Left cardiac atrium (tissue), 4 donors: Measurements from ENCODE around the gene CENPT. TPM values are rescaled to one million over a fixed set of nuclear protein-coding genes. Genes with fewer than 3 reads are reported as not detected.

Experiments used
- ATAC-seq, 2 donors: fragments of 200-7000 bp; cut with Tn5 transposase; one replicate each; pipeline ENCODE4 v1.9.1; 2020; ENCODE audit warnings: mild to moderate bottlenecking in 2 of 2, moderate library complexity in 2 of 2
- DNase-seq: peaks from one replicate; pipeline ENCODE4 v3.0.0-alpha.2; 2020
- intact Hi-C, 2 donors: fragments of 100-400 bp; cut with DNase I; formaldehyde crosslinking; loops; one replicate each; pipeline versions ENCODE4 v1.14.1 to v1.15.1; 2022 to 2023
- total RNA-seq, 2 donors: library from RNA; stranded (reverse); fragmentation: NEBNext Ultra II Directional; extraction: Animal tissue kit (Norgen Biotek cat#: 25700); gene quantifications; one replicate each; pipeline ENCODE4 v1.2.1, GENCODE V29; 2021
- donor health status: DM: no; HTN: yes; CAD: no.
- donor health status: DM: no; HTN: yes; CAD: no; lungs with severe emphysema.
- donor health status: DM: yes; HTN: yes; CAD: no.
- donor health status: Dilated cardiomyopathy.

CENPT gene
- total RNA-seq, 2 donors from 2014 or later, result 22.1 to 22.2 TPM

DNA sequence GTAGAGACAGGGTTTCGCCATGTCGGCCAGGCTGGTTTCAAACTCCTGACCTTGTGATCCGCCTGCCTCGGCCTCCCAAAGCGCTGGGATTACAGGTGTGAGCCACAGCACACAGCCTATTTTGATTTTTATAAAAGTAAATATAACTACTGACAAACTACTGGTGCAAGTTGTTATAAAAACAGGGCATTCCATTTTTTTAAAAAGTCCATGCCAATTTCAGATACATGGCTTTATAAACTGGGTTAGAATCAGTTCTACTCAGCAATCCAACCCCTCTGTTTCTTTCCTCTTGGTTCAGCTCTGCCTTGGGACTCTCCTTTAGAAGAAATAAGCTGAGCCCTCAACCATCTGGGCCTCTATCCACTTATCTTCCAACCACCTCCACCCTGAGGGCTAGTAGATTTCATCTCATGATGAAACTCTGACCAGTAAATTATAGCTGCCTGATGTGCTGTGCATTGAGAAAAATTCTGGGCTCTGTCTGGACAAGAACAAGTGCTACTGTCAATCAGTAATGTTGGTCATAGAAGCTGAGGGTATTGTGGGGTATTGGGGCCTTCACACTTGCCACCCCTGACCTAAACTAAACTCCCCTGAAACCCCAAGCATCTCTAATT, 51.3 kb downstream of the CENPT start:
- no peak for ATAC-seq
- no peak for DNase-seq
- intact Hi-C loops, result no loop called here

DNA sequence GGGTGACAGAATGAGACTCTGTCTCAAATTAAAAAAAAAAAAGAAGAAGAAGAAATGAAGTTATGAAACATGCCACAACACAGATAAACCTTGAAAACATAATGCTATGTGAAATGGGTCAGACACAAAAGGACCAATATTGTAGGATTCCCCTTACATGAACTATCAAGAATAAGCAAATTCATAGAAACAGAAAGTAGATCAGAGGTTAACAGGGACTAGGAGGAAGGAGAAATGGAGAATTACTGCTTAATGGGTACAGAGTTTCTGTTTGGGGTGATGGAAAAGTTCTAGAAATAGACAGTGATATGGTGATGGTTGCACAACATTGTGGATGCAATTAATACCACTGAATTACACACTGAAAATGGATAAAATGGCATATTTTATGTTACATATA, 57.4 kb downstream of the CENPT start:
- DNase-seq (no peak), ATAC-seq (no peak)
- intact Hi-C loops, result no loop called here

DNA sequence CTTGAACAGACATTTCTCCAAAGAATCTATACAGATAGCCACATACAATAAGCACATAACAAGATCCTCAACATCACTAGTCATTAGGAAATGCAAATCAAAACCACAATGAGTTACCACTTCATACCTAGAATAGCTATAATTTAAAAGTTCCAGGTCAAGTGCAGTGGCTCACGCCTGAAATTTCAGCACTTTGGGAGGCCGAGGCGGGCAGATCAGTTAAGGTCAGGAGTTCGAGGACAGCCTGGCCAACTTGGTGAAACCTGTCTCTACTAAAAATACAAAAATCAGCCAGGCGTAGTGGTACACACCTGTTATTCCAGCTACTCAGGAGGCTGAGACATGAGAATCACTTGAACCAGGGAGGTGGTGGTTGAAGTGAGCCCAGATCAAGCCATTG, 61.0 kb downstream of the CENPT start:
- intact Hi-C loops, result no loop called here
- no peak for DNase-seq
- ATAC-seq, result no peak

DNA sequence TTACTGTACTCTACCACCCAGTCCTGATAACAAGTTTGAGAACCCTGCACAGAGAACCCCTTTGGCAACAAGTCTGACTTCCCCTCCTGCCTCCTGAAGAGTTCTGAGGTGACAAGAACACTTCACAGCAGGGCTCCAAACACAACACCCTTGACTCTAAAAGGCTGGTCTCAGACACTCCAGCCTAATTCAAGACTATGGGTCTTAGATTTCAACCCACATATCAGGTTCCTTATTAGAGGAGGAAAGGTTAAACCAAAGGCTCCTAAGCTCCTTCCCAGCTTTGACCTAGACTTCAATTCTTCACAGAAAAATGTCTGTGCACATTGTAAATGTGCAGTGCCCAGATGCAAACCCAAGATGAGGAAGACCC, 64.2 kb downstream of the CENPT start:
- no peak for DNase-seq
- intact Hi-C loops, result no loop called here
- no peak for ATAC-seq

DNA sequence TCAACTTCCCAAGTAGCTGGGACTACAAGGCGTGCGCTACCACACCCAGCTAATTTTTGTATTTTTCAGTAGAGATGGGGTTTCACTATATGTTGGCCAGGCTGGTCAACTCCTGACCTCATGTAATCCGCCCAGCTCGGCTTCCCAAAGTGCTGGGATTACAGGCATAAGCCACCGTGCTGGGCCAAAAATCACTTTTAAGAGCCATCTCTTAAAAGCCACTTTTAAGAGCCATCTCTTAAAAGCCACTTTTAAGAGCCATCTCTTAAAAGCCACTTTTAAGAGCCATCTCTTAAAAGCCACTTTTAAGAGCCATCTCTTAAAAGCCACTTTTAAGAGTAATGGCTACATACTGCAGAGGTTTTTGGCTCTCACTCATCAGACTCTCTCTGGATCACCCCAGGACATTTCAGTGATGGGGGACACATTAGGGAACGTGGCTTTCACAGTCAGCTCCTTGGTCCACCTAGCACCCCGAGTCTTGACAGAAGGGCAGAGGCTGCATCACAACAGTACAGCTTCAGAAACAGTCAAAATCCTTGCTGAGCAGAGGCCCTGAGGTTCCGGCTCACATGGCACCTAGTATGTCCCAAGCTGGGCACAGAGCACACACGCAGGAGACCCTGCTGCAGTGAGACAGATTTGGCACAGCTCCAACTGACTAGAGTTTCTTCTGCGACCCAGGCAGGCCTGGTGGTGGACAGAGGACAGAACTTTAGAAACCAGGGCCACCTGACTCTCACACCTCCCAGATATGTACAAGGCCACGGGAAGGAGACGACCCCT, 64.7 kb downstream of the CENPT start:
- intact Hi-C loops, result no loop called here
- no peak for DNase-seq
- ATAC-seq, result no peak

DNA sequence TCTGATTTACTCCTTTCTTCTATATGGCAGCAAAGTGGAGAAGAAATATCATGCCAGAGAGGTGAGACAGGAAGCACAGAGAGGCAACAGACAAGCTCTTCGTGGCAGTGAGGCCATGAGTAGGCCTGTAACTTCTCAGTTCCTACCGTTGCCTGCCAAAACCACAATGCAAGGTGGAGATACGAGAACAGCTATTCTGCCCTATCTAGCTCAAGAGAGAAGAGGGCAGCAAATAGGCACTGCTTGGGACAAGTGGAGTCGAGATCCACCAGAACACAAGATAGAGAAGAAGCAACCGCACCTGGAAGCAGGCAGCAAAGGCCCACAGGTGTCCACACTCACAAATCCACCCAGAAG, 66.0 kb downstream of the CENPT start:
- ATAC-seq (no peak), DNase-seq (no peak)
- intact Hi-C loops, result no loop called here

DNA sequence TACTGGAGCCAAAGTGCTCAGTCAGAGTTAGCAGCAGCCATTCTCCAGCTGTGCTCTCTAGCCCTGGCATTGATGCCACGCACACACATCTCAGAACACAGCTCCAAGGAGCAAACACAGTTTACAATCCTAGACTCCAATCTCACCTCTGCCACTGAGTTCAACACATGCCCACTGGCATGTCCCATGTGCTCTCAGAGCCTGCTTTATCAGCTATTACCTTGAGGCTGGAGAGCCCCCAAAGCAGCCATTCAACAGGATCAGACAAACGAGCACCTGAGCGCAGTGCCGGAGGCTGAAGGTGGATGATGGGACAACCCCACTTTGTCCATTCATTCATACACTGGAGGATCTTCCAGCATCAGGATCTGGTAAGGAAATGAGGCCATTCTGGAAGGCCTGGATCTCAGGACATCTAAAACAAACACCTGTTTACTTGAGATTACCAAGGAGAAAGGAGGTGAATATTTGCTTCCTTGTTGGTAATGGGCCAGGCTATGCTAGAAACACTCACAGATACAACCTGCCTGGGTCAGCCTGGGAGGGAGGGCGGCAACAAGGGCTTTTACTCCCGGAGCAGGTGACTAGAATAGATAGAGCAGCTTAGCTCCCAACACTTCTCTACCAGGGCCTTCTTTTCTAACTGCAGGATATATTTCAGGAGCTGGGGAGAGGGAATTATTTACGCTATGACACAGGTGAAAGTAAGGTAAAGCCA, 66.5 kb downstream of the CENPT start:
- ATAC-seq (no peak), DNase-seq (no peak)
- intact Hi-C loops, result no loop called here

DNA sequence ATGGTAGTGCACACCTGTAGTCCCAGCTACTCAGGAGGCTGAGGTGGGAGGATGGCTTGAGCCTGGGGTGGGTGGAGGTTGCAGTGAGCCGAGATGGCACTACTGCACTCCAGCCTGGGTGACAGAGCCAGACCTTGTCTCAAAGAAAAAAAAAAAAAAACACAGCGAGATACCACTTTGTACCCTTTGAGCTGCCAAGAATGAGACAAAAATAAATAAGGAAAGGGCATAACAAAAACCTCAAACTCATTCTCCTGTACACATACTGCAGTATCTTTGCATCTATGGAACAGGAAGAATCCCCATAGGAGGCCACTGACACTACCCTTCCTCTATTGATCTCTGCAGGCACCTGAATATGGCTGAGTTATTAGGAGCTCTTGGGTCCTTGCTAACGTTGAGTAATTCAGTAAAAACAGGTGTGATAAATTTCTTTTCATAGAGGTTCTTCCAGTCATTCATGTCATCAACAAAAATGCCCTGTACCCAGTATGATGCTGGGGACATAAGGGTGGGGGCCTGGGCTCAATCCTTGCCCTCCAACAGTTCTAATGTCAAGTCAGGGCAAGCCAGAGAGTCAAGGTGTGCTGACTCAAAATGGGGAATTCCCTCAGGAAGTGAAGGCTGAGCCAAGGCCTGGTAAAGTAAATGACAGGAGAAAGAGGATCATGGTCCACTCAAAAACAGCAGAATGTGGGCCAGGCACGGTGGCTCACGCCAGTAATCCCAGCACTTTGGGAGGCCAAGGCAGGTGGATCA, 68.1 kb downstream of the CENPT start:
- DNase-seq (no peak), ATAC-seq (no peak)
- intact Hi-C loops, result no loop called here

Other genes with a start within 250 kb of the CENPT start
- 1 to 10 TPM; 1.1 to 1.2 TPM for gene CARMIL2, start 202.5 kb downstream of the CENPT start, total RNA-seq
- gene ACD, start 187.4 kb downstream of the CENPT start, total RNA-seq, result 10 to 100 TPM in 1 of 2 donors, 1 to 10 TPM in 1; 9.0 to 10.2 TPM
- 1 to 10 TPM; 2.5 to 4.8 TPM for gene PARD6A, start 186.7 kb downstream of the CENPT start, total RNA-seq
- gene ENKD1, start 180.9 kb downstream of the CENPT start, total RNA-seq, result 1 to 10 TPM; 7.6 to 9.6 TPM
- 1 to 10 TPM; 3.5 to 3.7 TPM for gene C16orf86, start 180.9 kb downstream of the CENPT start, total RNA-seq
- gene GFOD2, start 128.4 kb downstream of the CENPT start, total RNA-seq, result 10 to 100 TPM; 10.1 to 11.7 TPM
- gene RANBP10, start 41.1 kb downstream of the CENPT start, total RNA-seq, result 10 to 100 TPM; 10.9 to 14.3 TPM
- gene TSNAXIP1, start 40.8 kb downstream of the CENPT start, total RNA-seq, result under 1 TPM; 0.55 to 0.74 TPM
- gene THAP11, start 5.4 kb downstream of the CENPT start, total RNA-seq, result 10 to 100 TPM; 24.5 to 24.7 TPM
- 10 to 100 TPM; 59.8 to 73.9 TPM for gene NUTF2, start 760 bp downstream of the CENPT start, total RNA-seq
- 10 to 100 TPM; 23.3 to 31.5 TPM for gene EDC4, start 25.4 kb upstream of the CENPT start, total RNA-seq
- under 1 TPM in 1 of 2 donors, not detected in 1; 0.50 TPM for gene NRN1L, start 37.2 kb upstream of the CENPT start, total RNA-seq
- 10 to 100 TPM; 21.0 to 27.3 TPM for gene PSKH1, start 45.6 kb upstream of the CENPT start, total RNA-seq
- under 1 TPM; 0.76 to 0.97 TPM for gene CTRL, start 84.2 kb upstream of the CENPT start, total RNA-seq
- 10 to 100 TPM; 54.9 to 64.5 TPM for gene PSMB10, start 89.2 kb upstream of the CENPT start, total RNA-seq
- gene LCAT, start 96.4 kb upstream of the CENPT start, total RNA-seq, result 10 to 100 TPM; 12.8 to 22.6 TPM
- gene SLC12A4, start 120.9 kb upstream of the CENPT start, total RNA-seq, result 10 to 100 TPM; 52.0 to 98.2 TPM
- not detected for gene DPEP3, start 132.8 kb upstream of the CENPT start, total RNA-seq
- 1 to 10 TPM; 1.1 to 2.7 TPM for gene DPEP2, start 151.8 kb upstream of the CENPT start, total RNA-seq
- gene DPEP2NB, start 168.2 kb upstream of the CENPT start, total RNA-seq, result not detected
- gene DDX28, start 175.5 kb upstream of the CENPT start, total RNA-seq, result 1 to 10 TPM; 7.2 to 8.4 TPM
- gene DUS2, start 175.6 kb upstream of the CENPT start, total RNA-seq, result 1 to 10 TPM; 6.9 to 7.2 TPM
- 10 to 100 TPM; 25.9 to 28.9 TPM for gene NFATC3, start 237.7 kb upstream of the CENPT start, total RNA-seq